ENCODE results near the gene SNAP29. TPM values are rescaled to one million over a fixed set of nuclear protein-coding genes. Genes with fewer than 3 reads are reported as not detected.
"Not testable (repeated sequence)": the region's sequence is repeated elsewhere in the genome, so short reads cannot be mapped to it uniquely, and the experiment has no call there.

Gene SNAP29
- total and polyA plus RNA-seq, 2 donors (not counting 3 experiments of a cell fraction or from before 2014, with no cell fraction given): 16.4 to 26.7 TPM

DNA sequence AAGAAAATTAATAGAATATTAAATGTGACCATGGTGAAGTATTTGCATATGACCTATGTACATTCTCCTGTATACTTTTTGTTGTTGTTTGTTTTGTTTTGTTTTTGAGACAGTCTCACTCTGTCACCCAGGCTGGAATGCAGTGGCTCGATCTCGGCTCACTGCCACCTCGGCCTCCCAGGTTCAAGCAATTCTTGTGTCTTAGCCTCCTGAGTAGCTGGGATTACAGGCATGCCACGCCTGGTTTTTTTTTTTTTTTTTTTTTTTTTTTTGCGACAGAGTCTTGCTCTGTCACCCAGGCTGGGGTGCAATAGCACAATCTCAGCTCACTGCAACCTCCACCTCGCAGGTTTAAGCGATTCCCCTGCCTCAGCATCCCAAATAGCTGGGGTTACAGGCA lies 38.9 kb downstream of the SNAP29 start:
- H3K4me3 ChIP-seq (replicated peaks in 1 of 3; ENCODE audit: insufficient read depth in 1 of 3, low read depth in 1 of 3, low read length in 3 of 3); H3K79me2 ChIP-seq (ENCODE audit: control insufficient read depth, insufficient read depth, low read length); H2AFZ ChIP-seq (ENCODE audit: low read depth, low read length); H4K20me1 ChIP-seq (replicated peaks; ENCODE audit: control insufficient read depth, extremely low read depth, insufficient read depth, low read length); intact Hi-C loops (cut with micrococcal nuclease); H3K9me3 ChIP-seq (replicated peaks; ENCODE audit: control insufficient read depth, insufficient read depth, low read length); H3K4me1 ChIP-seq (ENCODE audit: control insufficient read depth, extremely low read depth, insufficient read depth, low read length); H3K9me1 ChIP-seq (replicated peaks; ENCODE audit: control insufficient read depth, extremely low read depth, insufficient read depth, low read length); dilution Hi-C loops (cut with MboI; ENCODE audit: extremely low pct_ligation_motif_present, low sequenced_read_pairs); H3K9ac ChIP-seq (replicated peaks; ENCODE audit: extremely low read depth, insufficient read depth, low read length); H3K36me3 ChIP-seq (ENCODE audit: control insufficient read depth in 2 of 2, extremely low read depth in 1 of 2, insufficient read depth in 2 of 2, low read length in 2 of 2); H3K27ac ChIP-seq (ENCODE audit: insufficient read depth, low read depth, low read length); POLR2A ChIA-PET; BruUV-seq (replicated peaks); FAIRE-seq; H3K4me2 ChIP-seq (ENCODE audit: insufficient read depth, low read length); H3K27me3 ChIP-seq (ENCODE audit: control insufficient read depth in 2 of 2, insufficient read depth in 2 of 2, low read length in 2 of 2); DNase-seq (ENCODE audit: low read depth, low spot score): not testable (repeated sequence)
- CTCF ChIA-PET: interaction anchor here (1.9 kb wide), 1 partner anchor 12 kb away, joined by 5 read pairs; no protein-coding TSS in a partner anchor

GRCh38 chr22:20899827-20900423 lies 41.1 kb downstream of the SNAP29 start:
- intact Hi-C loops (cut with micrococcal nuclease): no loop called here
- ChIA-PET CTCF (interaction anchor here (0.9 to 2.8 kb wide), 2 partner anchors 14 to 17 kb away, joined by 4 to 12 read pairs; partner anchors contain the start of gene CRKL), POLR2A (no interaction called here)
- dilution Hi-C loops (cut with MboI; ENCODE audit: extremely low pct_ligation_motif_present, low sequenced_read_pairs): no loop called here
- TF ChIP-seq JUN (IDR thresholded peaks at IDR 0.05; ENCODE audit: borderline replicate concordance, insufficient read depth, insufficient read length, low read depth) (no peak), MYC (IDR thresholded peaks at IDR 0.05; ENCODE audit: low read depth, low read length) (no peak), CTCF (IDR thresholded peaks at IDR 0.05; ENCODE audit: extremely low read depth in 1 of 2, insufficient read depth in 1 of 2, low read depth in 1 of 2, low read length in 2 of 2) (no peak), MAX (IDR thresholded peaks at IDR 0.05; ENCODE audit: insufficient read depth, insufficient read length) (no peak), EZH2 (IDR thresholded peaks at IDR 0.05; ENCODE audit: borderline replicate concordance, low read depth, low read length, severe bottlenecking) (no peak), FOS (IDR thresholded peaks at IDR 0.05; ENCODE audit: borderline replicate concordance, insufficient read depth, low read length) (no peak), POLR2A (IDR thresholded peaks at IDR 0.05; ENCODE audit: low read depth, low read length) (no peak), POLR2AphosphoS5 (IDR thresholded peaks at IDR 0.05; ENCODE audit: insufficient read depth, low read depth, low read length) (no peak), GATA2 (IDR thresholded peaks at IDR 0.05; ENCODE audit: insufficient read depth, insufficient read length, low read depth, low read length) (no peak)
- Histone ChIP-seq H3K9me3 (replicated peaks; ENCODE audit: control insufficient read depth, insufficient read depth, low read length) (no peaks in the 10 kb centered on the region), H3K27me3 (ENCODE audit: control insufficient read depth in 2 of 2, insufficient read depth in 2 of 2, low read length in 2 of 2) (peaks cover 0 to 2% of the 10 kb centered on the region in 2 experiments), H4K20me1 (replicated peaks; ENCODE audit: control insufficient read depth, extremely low read depth, insufficient read depth, low read length) (no peaks in the 10 kb centered on the region), H3K79me2 (ENCODE audit: control insufficient read depth, insufficient read depth, low read length) (no peaks in the 10 kb centered on the region), H3K27ac (ENCODE audit: insufficient read depth, low read depth, low read length) (no peak overlapping the region), H3K9ac (replicated peaks; ENCODE audit: extremely low read depth, insufficient read depth, low read length) (no peak overlapping the region), H3K4me2 (ENCODE audit: insufficient read depth, low read length) (no peak overlapping the region), H3K4me3 (replicated peaks in 1 of 3; ENCODE audit: insufficient read depth in 1 of 3, low read depth in 1 of 3, low read length in 3 of 3) (no peak overlapping the region), H3K9me1 (replicated peaks; ENCODE audit: control insufficient read depth, extremely low read depth, insufficient read depth, low read length) (no peaks in the 10 kb centered on the region), H3K4me1 (ENCODE audit: control insufficient read depth, extremely low read depth, insufficient read depth, low read length) (no peaks in the 10 kb centered on the region), H2AFZ (ENCODE audit: low read depth, low read length) (no peak overlapping the region), H3K36me3 (ENCODE audit: control insufficient read depth in 2 of 2, extremely low read depth in 1 of 2, insufficient read depth in 2 of 2, low read length in 2 of 2) (no peaks in the 10 kb centered on the region)
- no peak for DNase-seq (ENCODE audit: low read depth, low spot score)
- BruUV-seq (replicated peaks): no TSS peak
- FAIRE-seq: no peak

Measured in endothelial cell of umbilical vein (primary cell).